GM18873 (cell line): ENCODE results near the gene HELZ.
"Not testable (repeated sequence)": the region's sequence is repeated elsewhere in the genome, so short reads cannot be mapped to it uniquely, and the experiment has no call there.

Experiments
- ATAC-seq: cut with Tn5 transposase; IDR thresholded peaks from one replicate; pipeline ENCODE4 v1.9.1; 2021; ENCODE audit warnings: mild to moderate bottlenecking, moderate library complexity, moderate number of reproducible peaks; ENCODE audit not compliant: unreplicated experiment, low FRiP score

Gene HELZ

DNA sequence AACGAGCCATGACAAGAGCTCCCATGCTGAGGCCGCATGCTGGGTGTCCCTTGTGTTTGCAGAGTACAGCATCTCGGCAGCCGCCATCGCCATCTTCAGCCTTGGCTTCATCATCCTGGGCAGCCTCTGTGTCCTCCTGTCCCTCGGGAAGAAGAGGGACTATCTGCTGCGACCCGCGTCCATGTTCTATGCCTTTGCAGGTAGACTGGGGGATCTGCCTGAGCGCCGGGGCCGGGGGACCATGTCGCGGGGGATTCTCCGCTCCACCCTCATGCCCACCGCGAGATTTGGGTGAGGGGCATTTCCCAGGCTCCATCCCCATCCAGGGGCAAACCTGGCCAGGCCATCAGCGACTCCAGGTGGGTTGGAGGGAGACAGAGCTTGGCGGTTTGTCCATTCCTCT is 190.0 kb downstream of the HELZ start:
- ATAC-seq: no peak

DNA sequence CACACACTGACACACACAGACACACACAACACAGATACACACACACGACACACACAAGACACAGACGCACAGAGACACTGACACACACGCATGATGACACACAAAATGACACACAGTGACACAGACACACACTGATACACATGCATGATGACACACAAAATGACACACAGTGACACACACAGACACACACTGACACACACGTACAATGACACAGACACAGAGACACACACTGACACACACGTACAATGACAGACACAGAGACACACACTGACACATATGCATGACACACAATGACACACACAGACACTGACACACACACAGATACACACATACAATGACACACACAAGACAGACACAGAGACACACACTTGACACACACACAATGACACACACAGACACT is 190.4 kb downstream of the HELZ start:
- ATAC-seq: no peak

DNA sequence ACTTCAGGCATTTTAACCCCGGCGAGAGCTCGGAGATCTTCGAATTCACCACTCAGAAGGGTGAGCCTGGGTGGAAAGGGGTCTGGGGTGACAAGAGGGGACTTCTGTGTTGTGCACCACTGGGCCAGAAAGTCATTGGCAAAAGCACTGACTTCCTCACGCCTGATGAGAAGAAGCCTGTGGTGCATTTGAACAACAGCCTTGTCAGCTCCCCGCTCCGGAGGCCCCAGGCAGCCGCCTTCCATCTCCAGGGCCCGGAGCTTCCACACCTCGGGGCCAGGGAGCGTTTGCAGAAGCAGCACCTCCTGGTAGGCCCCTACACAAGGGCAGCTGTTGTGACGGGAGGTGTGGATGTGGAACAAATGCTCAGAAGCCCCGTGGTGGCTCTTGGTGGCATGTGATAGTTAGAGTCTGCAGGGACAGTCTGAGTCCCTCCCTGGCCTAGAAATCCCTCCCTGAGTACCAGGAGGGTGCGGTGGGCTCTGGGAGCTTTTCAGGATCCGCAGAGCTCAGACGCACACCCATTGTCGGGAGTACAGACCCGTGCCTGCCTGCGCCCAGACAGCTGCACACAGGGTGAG is 190.9 kb downstream of the HELZ start:
- no peak for ATAC-seq

DNA sequence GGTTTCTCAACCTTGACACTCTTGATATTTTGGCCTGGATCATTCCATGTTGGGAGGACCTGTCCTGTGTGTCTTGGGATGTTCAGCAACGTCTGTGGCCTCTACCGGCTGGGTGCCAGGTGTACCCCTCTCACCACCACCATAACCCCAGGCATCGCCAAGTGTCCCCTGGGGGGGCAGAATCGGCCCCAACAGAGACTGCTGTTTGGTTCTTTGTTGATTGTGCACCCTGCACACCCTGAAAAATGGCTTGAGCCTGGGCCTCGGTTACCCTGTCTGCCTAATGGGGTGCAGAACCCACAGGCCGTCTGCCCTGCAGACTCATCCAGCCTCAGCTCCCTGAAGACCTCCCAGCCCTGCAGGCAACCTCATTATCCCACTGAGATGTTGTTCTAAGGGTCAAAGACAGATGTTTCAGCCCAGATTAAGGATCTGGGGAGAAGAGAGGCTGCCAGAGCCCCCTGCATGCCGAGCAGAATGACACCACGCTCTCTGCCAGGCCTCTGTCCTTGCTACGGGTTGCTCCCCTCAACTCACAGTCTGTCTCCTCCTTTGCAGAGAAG is 191.5 kb downstream of the HELZ start:
- no peak for ATAC-seq

DNA sequence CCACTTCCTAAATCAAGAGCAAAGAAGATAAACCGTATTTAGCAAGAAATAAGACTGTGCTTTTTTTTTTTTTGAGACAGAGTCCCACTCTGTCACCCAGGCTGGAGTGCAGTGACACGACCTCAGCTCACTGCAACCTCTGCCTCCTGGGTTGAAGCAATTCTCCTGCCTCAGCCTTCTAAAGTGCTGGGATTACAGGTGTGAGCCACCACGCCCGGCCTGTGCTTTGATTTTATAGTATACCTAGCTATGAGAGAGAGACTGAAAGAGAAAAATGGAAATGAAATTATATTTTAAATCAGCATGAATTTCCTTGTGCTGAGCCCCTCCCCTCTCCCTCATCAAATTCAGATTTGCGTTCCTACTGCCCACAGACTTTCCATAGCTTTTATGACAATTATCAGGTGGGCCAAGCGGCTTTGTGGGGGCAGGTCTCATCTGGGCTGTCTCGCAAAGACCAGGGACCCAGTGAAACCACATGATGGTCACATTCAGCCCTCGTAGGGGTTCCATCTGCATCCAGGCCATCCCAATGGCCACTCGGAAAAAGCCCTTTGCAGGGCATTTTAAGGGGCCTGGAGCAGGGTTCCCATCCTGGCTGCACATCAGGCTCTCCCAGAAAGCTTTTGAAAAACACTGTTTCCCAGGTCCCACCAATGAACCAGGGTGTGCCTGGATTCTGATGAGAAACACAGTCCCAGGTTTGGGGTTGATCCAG is 192.1 kb downstream of the HELZ start:
- ATAC-seq: no peak

DNA sequence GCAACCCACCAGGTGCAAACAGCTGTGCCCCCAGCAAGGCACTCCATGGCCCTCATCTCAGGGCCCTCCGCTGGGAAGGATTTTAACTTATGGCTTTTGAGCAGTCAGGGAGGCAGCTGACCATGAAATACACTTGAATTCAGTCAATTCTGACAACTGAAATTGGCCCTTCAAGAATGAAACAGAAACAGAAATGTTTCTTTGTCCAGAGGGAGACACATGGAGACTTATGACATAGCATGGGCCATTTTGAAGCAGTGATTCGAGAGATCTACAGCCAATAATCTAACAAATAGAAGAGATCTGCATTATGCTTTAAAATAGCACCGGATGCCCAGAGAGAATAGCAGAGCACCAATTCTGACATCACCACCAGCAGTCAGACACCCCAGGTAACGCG is 193.2 kb downstream of the HELZ start:
- peak; percentile 45 for ATAC-seq

DNA sequence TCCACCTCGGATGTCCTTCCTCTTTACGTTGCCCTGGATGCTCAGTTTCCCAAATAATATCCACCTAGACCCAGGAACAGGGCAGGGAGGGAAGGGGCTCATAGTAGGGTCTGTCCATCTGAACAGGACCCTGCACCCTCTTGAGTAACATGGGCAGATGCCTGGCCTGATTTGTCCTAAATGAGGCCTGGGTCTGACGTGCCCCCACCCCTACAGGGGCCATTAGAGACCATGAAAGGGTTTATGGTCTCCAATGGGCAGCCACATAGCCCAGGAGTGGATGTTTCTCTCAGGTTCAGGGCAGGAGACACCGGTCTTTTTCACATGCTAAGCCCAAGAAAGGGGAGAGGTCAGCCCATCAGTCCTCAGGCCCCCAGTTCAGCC is 193.8 kb downstream of the HELZ start:
- no peak for ATAC-seq

DNA sequence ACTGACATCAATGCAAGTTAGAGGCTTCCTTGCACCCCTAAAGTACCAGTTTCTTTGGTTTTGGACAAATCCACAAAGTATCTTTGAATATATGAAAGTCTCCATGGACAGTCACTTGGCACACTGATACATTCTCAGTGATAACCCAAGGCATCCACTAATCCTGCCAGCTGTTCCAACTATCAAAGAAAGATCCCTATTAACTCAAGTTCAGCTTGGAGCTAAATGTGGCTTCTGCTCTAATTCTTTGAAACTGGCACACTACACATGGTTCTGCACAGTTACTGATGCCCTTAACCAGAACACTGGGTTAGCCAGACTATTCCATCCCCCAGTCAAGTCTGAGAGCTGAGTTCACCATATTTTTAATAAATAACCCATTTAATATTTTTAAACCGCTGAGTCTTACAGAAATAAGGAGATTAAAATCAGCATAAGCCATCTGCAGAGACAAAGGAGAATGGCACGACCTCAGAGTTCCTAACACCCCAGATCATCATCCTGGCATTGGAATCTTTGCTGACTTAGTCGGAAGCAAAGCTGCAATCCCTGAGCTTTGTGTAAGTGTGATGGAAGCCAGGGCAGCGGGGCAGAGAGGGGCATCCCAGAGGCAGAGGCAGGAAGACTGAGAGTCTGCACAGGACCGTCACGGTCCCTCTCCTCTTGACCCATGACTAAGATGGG is 194.4 kb downstream of the HELZ start:
- no peak for ATAC-seq

DNA sequence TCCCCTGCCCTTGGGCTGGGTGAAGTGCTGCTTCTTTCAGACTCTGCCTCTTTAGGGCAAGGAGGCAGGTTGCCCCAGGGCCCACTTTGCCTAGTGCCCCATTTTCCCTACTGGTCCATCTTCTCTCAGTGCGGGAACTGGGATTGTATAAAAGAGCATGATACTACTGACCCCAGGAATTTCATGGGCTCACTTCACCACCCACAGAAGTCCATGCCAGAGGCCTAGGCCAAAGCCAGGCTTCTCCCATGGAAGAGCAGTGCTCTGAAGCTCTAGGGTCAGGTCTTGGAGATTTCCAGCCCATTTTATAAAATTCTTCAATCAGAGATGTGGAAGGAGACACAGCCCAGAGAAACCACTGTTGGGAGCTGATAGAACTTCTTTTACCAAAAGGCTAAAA is 194.9 kb downstream of the HELZ start:
- no peak for ATAC-seq

DNA sequence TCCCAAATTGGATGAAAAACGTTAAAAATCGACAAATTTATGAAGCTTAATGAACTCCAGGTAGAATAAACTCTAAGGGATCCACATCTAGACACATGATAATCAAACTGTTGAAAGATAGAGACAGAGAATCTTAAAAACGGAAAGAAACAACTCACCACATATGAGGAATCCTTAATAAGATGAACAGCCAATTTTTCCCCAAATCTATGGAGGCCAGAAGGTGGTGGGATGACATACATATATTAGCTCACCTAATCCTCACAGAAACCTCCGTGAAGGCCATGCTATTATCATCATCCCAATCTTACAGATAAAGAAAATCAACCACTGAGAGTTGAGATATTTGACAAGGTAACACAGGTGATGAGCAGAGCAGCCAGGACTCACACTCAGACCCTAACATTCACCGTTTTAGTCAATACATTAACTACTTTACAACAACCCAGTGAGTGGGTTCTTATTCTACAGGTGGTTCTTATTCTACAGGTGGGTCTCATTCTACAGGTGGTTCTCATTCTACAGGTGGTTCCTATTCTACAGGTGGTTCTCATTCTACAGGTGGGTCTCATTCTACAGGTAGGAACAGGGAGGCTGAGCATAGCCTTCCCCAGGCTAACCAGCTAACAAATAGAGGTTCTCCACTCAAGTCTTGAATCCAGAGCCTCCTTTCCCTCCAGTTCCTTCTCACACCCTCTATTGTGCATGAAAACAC is 195.8 kb downstream of the HELZ start:
- ATAC-seq: no peak

DNA sequence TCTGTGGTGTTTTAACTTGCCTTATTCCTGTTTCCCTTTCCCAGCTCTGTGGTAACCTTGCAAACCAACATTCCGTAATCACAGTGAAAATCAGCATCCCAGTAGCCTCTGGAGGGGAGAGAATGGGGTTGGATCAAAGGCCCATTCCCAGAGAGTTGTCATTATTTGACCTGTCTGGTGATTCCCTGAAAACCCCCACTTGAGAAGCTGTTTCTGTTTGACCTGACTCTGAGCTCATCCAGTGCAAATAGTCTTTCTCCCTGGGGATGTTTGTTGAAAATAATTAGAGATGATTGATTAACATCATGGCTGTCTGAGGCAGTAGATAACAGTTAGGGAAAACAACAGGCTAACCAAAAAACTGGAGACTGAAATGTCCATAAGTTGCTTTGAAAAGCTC is 197.6 kb downstream of the HELZ start:
- no peak for ATAC-seq

DNA sequence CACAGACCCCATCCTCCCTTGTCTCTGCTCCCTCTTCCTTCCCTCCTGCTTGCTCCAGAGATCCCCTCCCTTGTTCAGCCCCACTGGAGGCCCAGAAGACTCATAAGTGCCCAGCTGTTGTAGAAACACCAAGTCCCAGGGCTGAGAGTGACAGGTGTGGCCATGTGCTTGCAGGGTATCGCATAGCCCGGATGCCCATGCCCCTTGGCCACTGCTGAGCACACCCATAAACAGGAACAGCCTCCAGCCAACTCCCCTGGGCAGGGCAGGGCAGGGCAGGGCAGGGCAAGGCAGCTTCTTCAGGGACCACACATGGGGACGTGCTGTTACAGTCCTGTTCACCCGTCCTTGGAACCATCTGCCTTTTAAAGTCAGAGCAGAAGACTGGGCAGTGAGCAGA is 198.6 kb downstream of the HELZ start:
- no peak for ATAC-seq

DNA sequence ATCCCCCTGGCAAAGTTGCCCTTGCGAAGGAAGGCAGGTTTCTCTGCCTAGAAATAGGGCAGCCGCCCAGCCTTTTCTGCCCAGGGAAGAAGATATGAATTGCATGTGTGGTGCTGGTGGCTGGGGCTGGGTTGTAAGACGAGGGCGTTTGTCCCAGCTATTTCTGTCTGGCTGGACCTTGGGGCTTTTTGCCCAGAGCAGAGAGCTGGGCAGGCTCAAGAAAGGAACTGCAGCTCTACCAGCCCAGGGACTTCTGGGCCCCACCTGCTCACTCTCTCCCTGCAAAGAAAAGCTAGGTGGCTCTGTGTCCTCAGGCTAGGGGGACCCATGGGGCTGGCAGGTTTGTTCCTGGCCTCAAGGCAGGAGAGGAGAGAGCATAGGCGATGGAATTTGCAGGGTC is 200.1 kb downstream of the HELZ start:
- no peak for ATAC-seq

DNA sequence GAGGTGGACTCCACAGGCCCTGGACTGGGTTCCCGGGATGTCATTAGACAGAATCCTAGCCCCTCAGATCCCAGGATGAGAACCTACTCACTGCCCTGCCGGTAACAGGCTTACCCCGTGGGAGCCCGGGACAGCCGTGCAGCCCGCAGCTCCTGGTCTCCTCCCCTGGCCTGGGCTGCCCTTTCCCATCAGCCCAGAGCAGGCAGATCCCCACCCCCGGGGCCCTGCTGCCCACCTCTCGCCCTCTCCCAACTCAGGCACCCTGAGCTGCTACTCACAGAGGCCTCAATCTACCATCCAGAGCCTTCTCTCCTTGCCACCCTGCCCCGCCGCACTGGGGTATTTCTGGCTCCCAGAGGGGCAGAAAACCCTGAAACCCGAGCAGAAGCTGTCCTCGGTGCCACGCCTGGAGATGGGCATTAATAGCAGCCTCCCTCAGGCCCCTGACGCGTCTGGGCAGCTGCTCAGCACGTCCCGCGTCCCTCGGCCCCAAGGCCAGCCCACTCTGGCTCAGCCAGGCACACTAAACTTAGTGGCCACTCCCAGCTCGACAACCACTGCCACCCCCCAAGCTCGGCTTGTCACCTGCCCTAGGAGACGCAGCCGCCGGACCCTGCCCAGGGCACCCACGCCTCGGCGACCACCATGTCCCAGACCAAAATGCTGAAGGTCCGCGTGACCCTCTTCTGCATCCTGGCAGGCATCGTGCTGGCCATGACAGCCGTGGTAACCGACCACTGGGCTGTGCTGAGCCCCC is 200.8 kb downstream of the HELZ start, which contains the start of gene CACNG1:
CACNG1 (plus strand) TSS at position 539 of the 757 bp plus-strand sequence; CDS start at position 646, 107 bp downstream.
- no peak for ATAC-seq

DNA sequence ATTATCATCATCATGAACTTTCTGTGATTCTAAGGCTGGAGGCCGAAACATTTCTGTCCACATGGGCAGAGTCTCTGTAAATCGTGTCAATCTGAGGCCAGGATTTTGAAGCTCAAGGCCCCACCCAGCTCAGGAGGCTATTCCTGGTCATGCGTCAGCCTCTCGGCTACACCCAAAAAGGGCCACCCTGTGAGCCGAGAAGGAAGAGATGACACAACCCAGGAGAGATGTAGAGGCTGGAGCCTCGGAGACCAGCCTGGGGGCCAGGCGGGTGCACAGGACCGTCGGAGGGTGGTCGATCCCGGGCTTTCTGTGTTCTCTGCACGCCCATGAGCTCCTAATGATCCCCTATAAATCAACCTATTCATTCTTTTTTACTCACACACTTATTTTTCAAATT is 201.7 kb downstream of the HELZ start:
- no peak for ATAC-seq

DNA sequence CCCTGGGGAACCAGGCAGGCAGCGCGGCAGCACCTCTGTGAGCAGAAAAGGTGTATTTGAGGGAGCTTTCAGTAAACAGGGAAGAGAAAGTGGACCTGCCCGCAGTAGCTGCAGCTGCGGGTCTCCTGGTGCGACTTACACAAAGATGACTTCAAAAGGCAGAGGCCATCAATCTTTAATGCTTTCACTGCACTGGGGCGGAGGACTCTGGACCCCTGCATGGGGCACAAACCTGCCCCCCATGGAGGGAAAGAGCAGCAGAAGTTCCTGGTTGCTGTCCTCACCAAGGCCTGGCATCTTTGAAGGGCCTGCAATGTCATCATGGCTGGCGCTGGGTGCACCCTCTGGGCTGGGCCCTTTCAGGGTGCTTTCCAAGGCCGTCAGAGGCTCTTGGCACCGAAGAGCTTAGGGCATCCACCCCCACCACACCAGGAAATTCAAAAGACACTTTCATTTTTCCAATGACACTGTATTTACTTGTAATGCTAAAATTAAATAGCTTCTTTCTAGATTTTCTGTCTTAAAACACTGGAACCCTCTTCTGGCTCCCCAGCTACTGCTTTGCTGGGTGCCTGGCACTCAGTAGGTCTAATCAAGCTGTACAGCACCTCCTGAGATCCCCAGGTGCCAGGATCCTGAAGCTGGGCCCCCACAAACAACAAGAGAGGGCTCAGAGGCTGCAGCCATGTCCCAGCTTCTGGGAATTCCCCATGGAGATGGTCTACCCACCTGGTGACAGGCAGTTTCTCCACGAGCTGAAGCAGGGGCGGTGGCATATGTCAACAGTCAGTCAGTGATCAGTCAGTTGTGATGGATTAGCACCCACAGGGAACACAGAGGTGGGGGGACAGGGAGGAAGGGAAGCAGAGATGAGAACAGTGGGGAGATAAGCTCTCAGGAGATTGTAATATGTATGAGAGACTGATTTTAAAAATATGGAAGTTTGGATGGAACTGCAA is 202.8 kb downstream of the HELZ start:
- ATAC-seq: no peak

DNA sequence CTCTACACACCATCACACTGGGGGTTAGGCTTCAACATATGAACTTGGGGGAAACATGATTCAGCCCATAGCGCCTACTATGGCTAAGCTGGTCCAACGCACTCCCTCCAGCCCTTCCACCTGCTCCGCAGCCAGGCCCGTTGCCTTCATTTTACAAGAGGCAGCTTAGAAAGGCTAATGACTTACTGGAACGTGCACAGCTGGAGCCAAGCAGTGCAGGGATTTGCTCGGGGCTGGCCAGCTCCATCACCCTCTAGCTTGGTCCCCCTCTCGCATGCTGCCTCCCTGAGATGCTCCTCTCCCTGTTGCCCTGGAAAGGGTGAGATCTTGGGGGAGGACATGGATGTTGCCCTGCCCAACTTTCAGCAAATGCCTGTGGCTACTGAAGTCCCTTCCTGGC is 203.5 kb downstream of the HELZ start:
- no peak for ATAC-seq

DNA sequence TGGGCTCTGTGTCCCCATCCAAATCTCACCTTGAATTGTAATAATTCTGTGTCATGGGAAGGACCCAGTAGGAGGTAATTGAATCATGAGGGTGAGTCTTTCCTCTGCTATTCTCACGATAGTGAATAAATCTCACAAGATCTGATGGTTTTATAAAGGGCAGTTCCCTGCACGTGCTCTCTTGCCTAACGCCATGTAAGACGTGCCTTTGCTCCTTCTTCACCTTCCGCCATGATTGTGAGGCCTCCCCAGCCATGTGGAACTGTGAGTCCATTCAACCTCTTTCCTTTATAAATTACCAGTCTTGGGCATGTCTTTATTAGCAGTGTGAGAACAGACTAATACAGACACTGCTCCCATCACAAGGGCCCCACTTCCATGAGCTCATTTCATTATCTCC is 203.9 kb downstream of the HELZ start:
- not testable (repeated sequence) for ATAC-seq

DNA sequence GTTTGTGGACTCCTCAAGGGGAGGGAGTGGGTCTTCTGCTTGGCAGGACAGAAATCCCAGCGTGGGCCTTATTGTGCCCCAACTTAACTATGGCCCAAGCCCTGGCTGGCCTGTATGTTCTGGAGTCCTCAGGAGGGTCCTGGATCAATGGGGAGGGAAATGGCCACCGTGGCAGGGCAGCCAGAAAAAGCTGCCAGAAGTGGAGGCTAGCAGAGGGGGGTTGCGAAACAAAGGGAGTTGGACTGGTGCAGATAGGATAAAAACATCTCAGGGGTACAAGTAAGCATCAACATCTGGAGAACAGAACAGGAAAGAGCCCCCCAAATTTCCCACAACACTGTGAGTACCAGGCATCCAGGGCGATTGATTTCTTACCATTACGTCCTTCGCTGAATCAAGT is 204.3 kb downstream of the HELZ start:
- ATAC-seq: no peak
